HCT116 (cell line): ENCODE data around the gene GPHA2.

ENCODE experiments used
- CBX3 ChIP-seq: IDR thresholded peaks from 2 replicates; pipeline ENCODE4 v1.6.1; 2012; ENCODE audit warnings: low read depth
- EZH2 ChIP-seq: fragments of 200-600 bp; sonication (generic); IDR thresholded peaks from 2 replicates; pipeline ENCODE4 v1.6.1; 2017; ENCODE audit warnings: antibody characterized with exemption, mixed run types
- EZH2phosphoT487 ChIP-seq: fragments of 200-600 bp; IDR thresholded peaks from 2 replicates; pipeline ENCODE4 v1.6.1; 2018; ENCODE audit warnings: antibody characterized with exemption, borderline replicate concordance
- POLR2A ChIP-seq: IDR thresholded peaks from 2 replicates; pipeline ENCODE4 v1.7.0; 2011; ENCODE audit warnings: borderline replicate concordance; ENCODE audit not compliant: insufficient read depth, insufficient read length; ENCODE audit errors: extremely low read depth
- POLR2AphosphoS5 ChIP-seq: IDR thresholded peaks from 2 replicates; pipeline ENCODE4 v1.6.1; 2011; ENCODE audit warnings: mild to moderate bottlenecking, low read depth, low read length, moderate library complexity
- RAD21 ChIP-seq: IDR thresholded peaks from 2 replicates; pipeline ENCODE4 v1.6.1; 2012; ENCODE audit warnings: low read depth, mild to moderate bottlenecking
- TCF7L2 ChIP-seq: IDR thresholded peaks from 2 replicates; pipeline ENCODE4 v1.7.0; 2011; ENCODE audit warnings: borderline replicate concordance, inconsistent platforms; ENCODE audit not compliant: insufficient read depth, insufficient read length; ENCODE audit errors: extremely low read depth
- YY1 ChIP-seq: IDR thresholded peaks from 2 replicates; pipeline ENCODE4 v1.6.1; 2011; ENCODE audit warnings: low read length, low read depth, moderate library complexity, mild to moderate bottlenecking; ENCODE audit not compliant: insufficient replicate concordance; ENCODE audit errors: extremely low read depth
- TF ChIP-seq, protein P1 (sequence below), 3 experiments: fragments of 200-600 bp in 1 of 3; sonication (generic) in 1 of 3; IDR thresholded peaks in 2 of 3; conservative IDR thresholded peaks in 1 of 3; 2 replicates each; pipeline ENCODE4 v1.5.1; 2012 to 2017; ENCODE audit warnings: low read depth in 2 of 3, low read length in 2 of 3, antibody characterized with exemption in 1 of 3, borderline replicate concordance in 1 of 3, control low read depth in 1 of 3, mild to moderate bottlenecking in 1 of 3, mixed read lengths in 1 of 3, mixed run types in 1 of 3, moderate library complexity in 1 of 3; ENCODE audit not compliant: insufficient read depth in 1 of 3
- TF ChIP-seq, protein P2 (sequence below): IDR thresholded peaks from 2 replicates; pipeline ENCODE4 v1.6.1; 2012
- TF ChIP-seq, protein P3 (sequence below): IDR thresholded peaks from 2 replicates; pipeline ENCODE4 v1.6.1; 2012

DNA sequence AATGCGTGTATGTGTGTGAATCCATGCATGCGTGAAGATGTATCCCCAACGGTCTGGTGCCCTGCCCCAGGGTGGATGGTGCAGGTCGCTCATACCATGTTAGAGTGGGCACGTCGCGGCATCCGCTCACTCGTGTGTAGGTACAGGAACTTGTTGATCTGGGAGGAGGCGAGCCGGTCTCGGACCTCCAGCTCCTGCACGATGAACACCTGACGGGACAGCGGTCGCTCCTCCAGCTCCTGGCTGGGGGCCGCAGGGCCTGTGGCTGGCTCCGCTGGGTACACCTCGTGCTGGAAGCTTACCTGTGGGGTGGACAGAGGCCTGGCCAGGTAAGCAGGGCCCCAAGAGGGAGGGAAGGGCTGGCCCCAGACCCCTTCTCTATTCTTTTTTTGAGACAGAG, 37.2 kb downstream of the GPHA2 start:
- TF ChIP-seq TCF7L2 (no peak), RAD21 (no peak), POLR2A (no peak), YY1 (no peak), POLR2AphosphoS5 (no peak), EZH2phosphoT487 (no peak), CBX3 (no peak), EZH2 (no peak)
- TF ChIP-seq, protein P1, sequence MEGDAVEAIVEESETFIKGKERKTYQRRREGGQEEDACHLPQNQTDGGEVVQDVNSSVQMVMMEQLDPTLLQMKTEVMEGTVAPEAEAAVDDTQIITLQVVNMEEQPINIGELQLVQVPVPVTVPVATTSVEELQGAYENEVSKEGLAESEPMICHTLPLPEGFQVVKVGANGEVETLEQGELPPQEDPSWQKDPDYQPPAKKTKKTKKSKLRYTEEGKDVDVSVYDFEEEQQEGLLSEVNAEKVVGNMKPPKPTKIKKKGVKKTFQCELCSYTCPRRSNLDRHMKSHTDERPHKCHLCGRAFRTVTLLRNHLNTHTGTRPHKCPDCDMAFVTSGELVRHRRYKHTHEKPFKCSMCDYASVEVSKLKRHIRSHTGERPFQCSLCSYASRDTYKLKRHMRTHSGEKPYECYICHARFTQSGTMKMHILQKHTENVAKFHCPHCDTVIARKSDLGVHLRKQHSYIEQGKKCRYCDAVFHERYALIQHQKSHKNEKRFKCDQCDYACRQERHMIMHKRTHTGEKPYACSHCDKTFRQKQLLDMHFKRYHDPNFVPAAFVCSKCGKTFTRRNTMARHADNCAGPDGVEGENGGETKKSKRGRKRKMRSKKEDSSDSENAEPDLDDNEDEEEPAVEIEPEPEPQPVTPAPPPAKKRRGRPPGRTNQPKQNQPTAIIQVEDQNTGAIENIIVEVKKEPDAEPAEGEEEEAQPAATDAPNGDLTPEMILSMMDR (IDR thresholded peaks at IDR 0.05 in 2 of 3, conservative IDR thresholded peaks at IDR 0.05 in 1 of 3; ENCODE audit: borderline replicate concordance in 1 of 3, insufficient read depth in 1 of 3, low read depth in 2 of 3, low read length in 2 of 3): no peak
- TF ChIP-seq, protein P2, sequence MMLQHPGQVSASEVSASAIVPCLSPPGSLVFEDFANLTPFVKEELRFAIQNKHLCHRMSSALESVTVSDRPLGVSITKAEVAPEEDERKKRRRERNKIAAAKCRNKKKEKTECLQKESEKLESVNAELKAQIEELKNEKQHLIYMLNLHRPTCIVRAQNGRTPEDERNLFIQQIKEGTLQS: no peak
- TF ChIP-seq, protein P3, sequence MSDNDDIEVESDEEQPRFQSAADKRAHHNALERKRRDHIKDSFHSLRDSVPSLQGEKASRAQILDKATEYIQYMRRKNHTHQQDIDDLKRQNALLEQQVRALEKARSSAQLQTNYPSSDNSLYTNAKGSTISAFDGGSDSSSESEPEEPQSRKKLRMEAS: no peak
